Lower leg skin (tissue), 4 donors: Measurements from ENCODE around the gene CCDC93. TPM values are rescaled to one million over a fixed set of nuclear protein-coding genes. Genes with fewer than 3 reads are reported as not detected.

Experiments
- DNase-seq, 2 donors: peaks; one replicate each; pipeline ENCODE4 v3.0.0-alpha.2; 2019; ENCODE audit warnings: low spot score in 2 of 2
- H3K4me3 ChIP-seq: fragments of 200-600 bp; sonication (generic); 2 replicates; pipeline ENCODE4 v1.5.1; 2017; ENCODE audit warnings: mild to moderate bottlenecking, low read depth; ENCODE audit not compliant: poor library complexity, severe bottlenecking
- CTCF ChIP-seq, 3 donors: fragments of 450-650 bp; IDR thresholded peaks; one replicate each; pipeline ENCODE4 v1.5.1; 2016; ENCODE audit warnings: antibody characterized with exemption in 3 of 3, mild to moderate bottlenecking in 3 of 3, moderate library complexity in 2 of 3
- POLR2A ChIP-seq, 2 donors: fragments of 450-650 bp; IDR thresholded peaks; one replicate each; pipeline ENCODE4 v1.6.1; 2016 to 2017; ENCODE audit warnings: antibody characterized with exemption in 2 of 2, mild to moderate bottlenecking in 1 of 2, moderate library complexity in 1 of 2
- WGBS, 2 donors: methylation state at CpG; one replicate each; pipeline ENCODE4 v1.1.5; 2018; 5-methylcytosine and 5-hydroxymethylcytosine counted together
- intact Hi-C: fragments of 100-400 bp; cut with DNase I; formaldehyde crosslinking; loops from one replicate; pipeline ENCODE4 v1.15.0; 2023; ENCODE audit warnings: low total_unique reads
- total RNA-seq, 4 donors: library from RNA; depleted of rRNA; stranded (reverse); fragments of >200 nt; gene quantifications; one replicate each; pipeline ENCODE4 v1.1.0, GENCODE V29; 2016

Gene CCDC93
- total RNA-seq, 4 donors from 2014 or later: 11.8 to 26.2 (median 20.0) TPM

DNA sequence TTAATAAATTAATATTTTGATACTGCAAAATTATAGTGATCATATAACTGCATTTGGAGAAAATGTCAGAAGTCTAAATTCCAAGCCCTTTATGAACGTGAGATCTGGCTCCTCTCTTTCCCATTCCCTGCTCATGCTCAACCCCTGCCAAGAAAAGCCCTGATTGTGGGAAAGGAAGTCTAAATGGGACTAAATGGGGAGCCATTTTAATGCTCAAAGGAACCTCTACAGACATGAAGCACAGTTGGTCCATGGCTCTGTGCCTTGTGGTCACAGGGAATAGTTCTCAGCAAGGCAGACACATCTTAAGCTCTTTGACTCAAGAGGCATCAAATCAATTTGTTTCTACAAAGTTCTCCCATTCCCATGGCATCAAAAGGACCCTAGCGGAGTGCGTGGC lies 45.1 kb upstream of the CCDC93 start:
- intact Hi-C loops: no loop called here
- no peak overlapping the region for H3K4me3 ChIP-seq
- TF ChIP-seq CTCF (IDR thresholded peaks at IDR 0.05) (no peak), POLR2A (IDR thresholded peaks at IDR 0.05) (no peak)
- no peak for DNase-seq
- 82 to 87% methylated on average over 3 of the region's 3 CpGs for WGBS, 2 donors

GRCh38 chr2:118056801-118057200 lies 42.9 kb upstream of the CCDC93 start:
- DNase-seq: no peak
- intact Hi-C loops: no loop called here
- 93 to 97% methylated on average over 3 of the region's 3 CpGs for WGBS, 2 donors
- H3K4me3 ChIP-seq: no peak overlapping the region
- TF ChIP-seq POLR2A (IDR thresholded peaks at IDR 0.05): no peak
- TF ChIP-seq CTCF (IDR thresholded peaks at IDR 0.05): no peak

DNA sequence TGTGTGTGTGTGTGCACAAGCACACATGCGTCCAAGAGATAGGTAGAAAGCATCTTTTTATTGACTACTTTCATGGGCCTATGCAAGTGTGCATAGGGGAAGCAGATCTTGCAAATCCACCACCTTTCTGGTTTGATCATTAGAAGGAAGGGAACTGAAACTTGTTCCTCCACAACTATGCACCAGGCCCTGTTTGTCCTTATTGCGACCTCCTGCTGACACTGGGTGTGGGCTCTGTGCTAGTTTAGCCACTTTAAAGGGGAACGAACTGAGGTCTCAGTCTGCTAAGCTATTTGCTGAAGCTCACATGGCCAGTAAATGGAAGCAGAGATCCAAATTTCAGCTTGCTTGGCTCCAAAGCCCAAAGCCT lies 42.3 kb upstream of the CCDC93 start:
- 50 to 57% methylated on average over 3 of the region's 3 CpGs for WGBS, 2 donors
- H3K4me3 ChIP-seq: no peak overlapping the region
- intact Hi-C loops: no loop called here
- TF ChIP-seq POLR2A (IDR thresholded peaks at IDR 0.05): no peak
- DNase-seq: peak in 1 of 2 donors; percentile 21

DNA sequence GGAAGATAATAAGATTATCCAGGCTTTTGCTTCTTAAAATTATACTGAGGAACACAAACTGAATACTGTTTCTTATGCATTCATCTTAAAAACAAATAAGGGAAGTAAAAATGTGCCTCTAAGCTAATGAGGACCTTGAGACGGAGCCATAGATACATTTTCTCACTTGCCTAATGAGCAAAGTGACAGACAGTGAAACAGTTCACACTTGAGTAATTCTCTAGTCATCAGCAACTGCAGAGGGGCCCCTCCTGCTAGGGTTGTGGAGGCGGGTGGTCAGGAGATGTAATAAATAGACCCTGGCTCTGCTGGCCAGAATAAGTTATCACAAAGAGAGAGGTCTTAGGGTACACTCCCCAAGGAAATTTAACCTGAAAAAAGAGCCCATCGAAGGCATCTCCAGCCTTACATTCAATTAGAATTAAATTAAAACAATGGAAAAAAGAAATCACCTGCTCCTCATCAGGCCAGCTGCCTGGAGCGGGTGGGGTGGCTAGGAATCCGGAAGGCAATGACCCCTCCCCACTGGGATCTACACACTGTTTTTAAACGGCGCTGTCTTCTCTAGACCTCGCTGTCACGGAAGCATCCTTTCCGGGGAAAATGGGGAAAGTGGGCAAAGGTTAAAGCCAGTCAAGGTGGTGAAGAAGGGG lies 41.8 kb upstream of the CCDC93 start:
- intact Hi-C loops: no loop called here
- no peak for TF ChIP-seq POLR2A (IDR thresholded peaks at IDR 0.05)
- TF ChIP-seq CTCF (IDR thresholded peaks at IDR 0.05): no peak
- H3K4me3 ChIP-seq: no peak overlapping the region
- DNase-seq: no peak
- 76 to 81% methylated on average over 9 to 10 of the region's 10 CpGs for WGBS, 2 donors

DNA sequence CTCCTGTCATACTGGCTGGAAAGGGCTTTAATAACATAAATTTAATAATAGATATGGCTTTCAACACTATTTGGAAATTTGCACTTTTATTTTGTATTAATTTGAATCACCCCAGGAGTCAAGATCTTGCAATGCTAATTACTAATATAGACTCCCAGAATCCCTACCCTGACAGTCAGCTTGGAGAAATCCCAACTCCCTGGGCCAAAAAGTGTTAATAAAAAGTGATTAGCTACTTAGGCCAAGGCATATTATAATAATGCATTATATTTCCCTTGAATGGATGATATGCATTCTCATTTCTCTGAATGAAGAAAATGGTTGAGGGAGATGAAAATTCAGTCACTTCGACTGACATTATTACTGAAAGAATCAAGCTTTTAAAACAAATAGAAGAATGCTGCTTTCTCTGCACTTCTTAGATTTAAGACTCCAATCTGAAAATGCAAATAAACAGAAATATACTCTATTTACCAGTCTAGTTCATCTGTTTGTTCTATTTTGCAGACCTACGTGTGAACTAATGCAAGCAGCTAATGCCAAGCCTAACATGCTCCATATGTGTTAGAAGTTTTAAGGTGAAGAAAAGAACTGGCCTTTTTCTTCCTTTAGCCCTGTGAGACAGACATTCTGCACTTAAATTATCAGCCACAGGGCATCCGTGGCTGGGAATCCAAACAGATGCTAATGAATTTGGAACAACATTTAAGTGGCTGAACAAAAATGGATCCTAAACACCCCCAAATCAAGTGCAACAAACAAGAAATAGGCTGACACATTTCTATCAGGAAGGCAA lies 40.5 kb upstream of the CCDC93 start:
- H3K4me3 ChIP-seq: no peak overlapping the region
- no peak for DNase-seq
- intact Hi-C loops: no loop called here
- no peak for TF ChIP-seq POLR2A (IDR thresholded peaks at IDR 0.05)
- TF ChIP-seq CTCF (IDR thresholded peaks at IDR 0.05): no peak
- 45 to 70% methylated on average over 3 of the region's 3 CpGs for WGBS, 2 donors

- TF ChIP-seq POLR2A (IDR thresholded peaks at IDR 0.05): no peak
- TF ChIP-seq CTCF (IDR thresholded peaks at IDR 0.05): no peak
- intact Hi-C loops: no loop called here
- H3K4me3 ChIP-seq: no peak overlapping the region
- 77 to 82% methylated on average over 7 of the region's 7 CpGs for WGBS, 2 donors
- DNase-seq: no peak
Observed at GRCh38 chr2:118053681-118054080, 39.8 kb upstream of the CCDC93 start.
